ENCODE results near the gene PITX1. TPM values are rescaled to one million over a fixed set of nuclear protein-coding genes. Genes with fewer than 3 reads are reported as not detected.

PITX1 gene
- total RNA-seq, 2 donors from 2014 or later, result not detected

DNA sequence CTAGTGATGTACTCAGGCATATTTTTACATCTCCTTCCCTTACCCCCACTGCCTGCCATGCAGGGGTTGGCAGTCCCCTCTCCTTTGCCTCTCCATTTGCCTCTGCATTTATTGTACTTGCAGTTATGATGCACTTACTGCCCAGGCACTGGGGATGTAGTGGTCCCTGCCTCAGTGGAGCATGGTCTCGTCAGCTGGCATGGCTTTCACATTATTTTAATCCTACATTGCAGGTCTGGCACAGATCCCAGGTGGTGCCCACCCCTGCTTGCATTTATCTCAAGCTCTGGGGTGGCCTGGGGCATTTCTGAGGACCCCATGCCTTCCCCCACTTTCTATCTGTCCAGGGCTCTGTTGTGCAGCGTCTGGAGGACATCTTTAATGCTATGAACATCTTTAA lies 23.2 kb upstream of the PITX1 start:
- no peaks in the 10 kb centered on the region for H3K36me3 Mint-ChIP-seq (ENCODE audit: low read depth)
- H3K27ac Mint-ChIP-seq, result no peak overlapping the region
- no peaks in the 10 kb centered on the region for H3K9me3 ChIP-seq (ENCODE audit: control insufficient read depth, low read length, poor library complexity, severe bottlenecking)
- peaks cover 3% of the 10 kb centered on the region for H3K4me1 Mint-ChIP-seq
- peaks cover 92% of the 10 kb centered on the region for H3K27me3 Mint-ChIP-seq
- H3K4me3 Mint-ChIP-seq, result no peak overlapping the region
- DNase-seq, result no peak
- ATAC-seq, result no peak

- H3K36me3 Mint-ChIP-seq (ENCODE audit: low read depth), result no peaks in the 10 kb centered on the region
- ATAC-seq, result no peak
- no peak for DNase-seq
- no peak overlapping the region for H3K27ac Mint-ChIP-seq
- no peaks in the 10 kb centered on the region for H3K9me3 ChIP-seq (ENCODE audit: control insufficient read depth, low read length, poor library complexity, severe bottlenecking)
- H3K4me3 Mint-ChIP-seq, result no peak overlapping the region
- peaks cover 7% of the 10 kb centered on the region for H3K4me1 Mint-ChIP-seq
- peaks cover 91% of the 10 kb centered on the region for H3K27me3 Mint-ChIP-seq
Measured at GRCh38 chr5:135056316-135057030, 22.4 kb upstream of the PITX1 start.

GRCh38 chr5:135055396-135055795 lies 21.4 kb upstream of the PITX1 start:
- peaks cover 5% of the 10 kb centered on the region for H3K36me3 Mint-ChIP-seq (ENCODE audit: low read depth)
- DNase-seq (no peak), ATAC-seq (no peak)
- no peak overlapping the region for H3K4me3 Mint-ChIP-seq
- H3K4me1 Mint-ChIP-seq, result peaks cover 13% of the 10 kb centered on the region
- H3K27me3 Mint-ChIP-seq, result peaks cover 91% of the 10 kb centered on the region
- no peak overlapping the region for H3K27ac Mint-ChIP-seq
- no peaks in the 10 kb centered on the region for H3K9me3 ChIP-seq (ENCODE audit: control insufficient read depth, low read length, poor library complexity, severe bottlenecking)

GRCh38 chr5:135054546-135054945 lies 20.5 kb upstream of the PITX1 start:
- peaks cover 8% of the 10 kb centered on the region for H3K36me3 Mint-ChIP-seq (ENCODE audit: low read depth)
- no peak overlapping the region for H3K4me3 Mint-ChIP-seq
- H3K27ac Mint-ChIP-seq, result no peak overlapping the region
- peaks cover 91% of the 10 kb centered on the region for H3K27me3 Mint-ChIP-seq
- ATAC-seq, result no peak
- H3K4me1 Mint-ChIP-seq, result peaks cover 16% of the 10 kb centered on the region
- DNase-seq, result no peak
- H3K9me3 ChIP-seq (ENCODE audit: control insufficient read depth, low read length, poor library complexity, severe bottlenecking), result no peaks in the 10 kb centered on the region

DNA sequence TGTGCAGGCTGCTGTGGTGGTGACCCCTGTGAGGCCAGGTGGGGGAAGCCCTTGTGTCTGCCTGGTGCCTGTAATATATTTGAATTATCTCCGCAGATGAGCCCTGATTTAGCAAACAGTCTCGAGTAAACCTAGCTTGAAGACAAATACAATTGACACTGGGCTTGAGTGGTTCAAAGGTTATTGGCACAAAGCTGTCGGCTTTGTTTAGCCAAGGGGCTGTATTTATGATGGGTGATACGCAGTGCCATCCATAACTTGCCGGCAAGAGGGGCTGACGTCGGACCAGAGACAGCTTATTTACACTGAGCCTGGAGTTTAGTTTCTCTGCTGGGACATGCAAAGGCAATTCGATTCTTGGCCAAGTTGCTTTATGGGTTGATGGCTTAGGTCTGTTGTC lies 20.0 kb upstream of the PITX1 start:
- DNase-seq (no peak), ATAC-seq (no peak)
- H3K4me3 Mint-ChIP-seq, result no peak overlapping the region
- peaks cover 9% of the 10 kb centered on the region for H3K36me3 Mint-ChIP-seq (ENCODE audit: low read depth)
- H3K27ac Mint-ChIP-seq, result no peak overlapping the region
- H3K4me1 Mint-ChIP-seq, result peaks cover 17% of the 10 kb centered on the region
- no peaks in the 10 kb centered on the region for H3K9me3 ChIP-seq (ENCODE audit: control insufficient read depth, low read length, poor library complexity, severe bottlenecking)
- H3K27me3 Mint-ChIP-seq, result peaks cover 91% of the 10 kb centered on the region

- DNase-seq (no peak), ATAC-seq (peak; percentile 59)
- H3K4me3 Mint-ChIP-seq, result no peak overlapping the region
- peaks cover 91% of the 10 kb centered on the region for H3K27me3 Mint-ChIP-seq
- no peaks in the 10 kb centered on the region for H3K9me3 ChIP-seq (ENCODE audit: control insufficient read depth, low read length, poor library complexity, severe bottlenecking)
- H3K4me1 Mint-ChIP-seq, result peaks cover 17% of the 10 kb centered on the region
- H3K36me3 Mint-ChIP-seq (ENCODE audit: low read depth), result peaks cover 9% of the 10 kb centered on the region
- no peak overlapping the region for H3K27ac Mint-ChIP-seq
Measured at GRCh38 chr5:135053278-135053677, 19.2 kb upstream of the PITX1 start.

DNA sequence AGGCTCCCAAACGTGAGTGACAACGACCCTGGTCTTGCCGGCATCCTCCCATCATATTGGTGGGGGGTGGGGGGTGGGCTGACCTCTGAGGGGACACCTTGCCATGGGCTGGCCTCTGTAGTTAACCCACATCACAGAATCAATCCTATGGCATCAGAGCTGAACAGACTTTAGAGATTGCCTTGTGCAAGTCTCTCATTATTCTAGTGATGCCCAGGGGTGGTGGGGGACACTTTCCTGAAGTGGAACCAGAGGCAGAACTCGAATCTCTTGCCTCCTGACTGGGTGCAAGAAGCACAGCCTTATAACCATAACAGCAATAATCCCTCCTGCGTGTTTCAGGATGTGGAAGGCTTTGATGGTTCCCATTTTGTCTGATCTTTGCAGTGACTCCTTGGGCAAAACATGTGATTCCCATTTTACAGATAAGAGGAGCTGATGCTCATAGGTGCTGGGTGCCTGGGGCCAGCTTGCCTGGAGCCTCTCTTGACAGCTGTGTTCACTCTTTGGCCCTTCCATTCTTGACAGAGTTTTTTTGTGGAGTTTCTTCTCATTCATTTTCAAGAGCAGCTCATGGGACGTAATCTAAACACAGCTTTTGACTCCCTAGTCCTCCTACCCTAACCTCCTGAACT lies 18.6 kb upstream of the PITX1 start:
- ATAC-seq, result no peak
- Mint-ChIP-seq H3K4me3 (no peak overlapping the region), H3K4me1 (peaks cover 19% of the 10 kb centered on the region), H3K27me3 (peaks cover 91% of the 10 kb centered on the region), H3K27ac (no peak overlapping the region), H3K36me3 (ENCODE audit: low read depth) (peaks cover 9% of the 10 kb centered on the region)
- no peaks in the 10 kb centered on the region for H3K9me3 ChIP-seq (ENCODE audit: control insufficient read depth, low read length, poor library complexity, severe bottlenecking)
- DNase-seq, result no peak

DNA sequence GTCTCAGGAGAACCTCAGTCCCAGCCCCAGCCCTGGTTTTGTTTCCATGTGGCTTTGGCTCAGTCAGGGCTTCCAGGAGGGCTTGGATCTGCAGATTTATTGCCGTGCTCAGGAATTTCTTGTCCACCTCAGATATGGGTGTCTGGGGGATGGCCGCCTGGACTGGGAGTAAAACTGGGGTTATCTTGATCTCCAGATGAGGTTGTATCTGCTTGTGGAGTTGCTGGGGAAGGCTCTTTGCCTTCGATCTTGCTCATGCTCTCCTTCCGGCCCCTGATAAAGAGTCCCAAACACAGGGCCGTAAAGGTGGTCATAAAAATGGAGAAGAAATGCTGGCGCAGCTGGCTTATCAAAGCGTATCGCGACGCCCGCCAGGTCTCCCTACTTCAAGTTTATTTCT lies 17.8 kb upstream of the PITX1 start:
- Mint-ChIP-seq H3K27ac (no peak overlapping the region), H3K4me3 (no peak overlapping the region), H3K4me1 (peaks cover 19% of the 10 kb centered on the region), H3K36me3 (ENCODE audit: low read depth) (peaks cover 9% of the 10 kb centered on the region), H3K27me3 (peaks cover 93% of the 10 kb centered on the region)
- H3K9me3 ChIP-seq (ENCODE audit: control insufficient read depth, low read length, poor library complexity, severe bottlenecking), result no peaks in the 10 kb centered on the region
- DNase-seq (no peak), ATAC-seq (no peak)

DNA sequence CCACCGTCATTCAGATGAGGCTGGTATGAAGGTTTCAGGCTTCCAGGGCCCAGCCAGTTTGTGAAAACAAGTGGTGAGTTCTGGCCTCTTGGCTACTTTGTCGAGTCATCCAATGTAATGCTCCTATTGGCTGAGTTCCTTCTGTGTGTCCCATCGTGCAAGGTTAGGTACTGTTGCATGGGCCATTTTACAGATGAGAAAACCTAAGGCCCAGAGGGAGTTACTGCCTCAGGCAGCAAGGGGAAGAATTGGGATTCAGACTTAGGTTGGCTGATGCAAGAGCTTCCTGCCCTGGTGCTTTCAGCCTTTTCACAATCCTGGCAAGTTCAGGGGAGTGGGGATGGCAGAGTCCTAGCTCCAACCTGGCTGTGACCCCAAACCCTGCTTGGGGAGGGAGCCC lies 17.4 kb upstream of the PITX1 start:
- Mint-ChIP-seq H3K4me1 (peaks cover 19% of the 10 kb centered on the region), H3K4me3 (no peak overlapping the region), H3K27ac (no peak overlapping the region), H3K27me3 (peaks cover 93% of the 10 kb centered on the region), H3K36me3 (ENCODE audit: low read depth) (peaks cover 9% of the 10 kb centered on the region)
- DNase-seq (no peak), ATAC-seq (no peak)
- H3K9me3 ChIP-seq (ENCODE audit: control insufficient read depth, low read length, poor library complexity, severe bottlenecking), result no peaks in the 10 kb centered on the region

GRCh38 chr5:135050244-135050767 lies 16.3 kb upstream of the PITX1 start:
- Mint-ChIP-seq H3K27ac (no peak overlapping the region), H3K4me1 (peaks cover 19% of the 10 kb centered on the region), H3K27me3 (peaks cover 89% of the 10 kb centered on the region), H3K4me3 (no peak overlapping the region), H3K36me3 (ENCODE audit: low read depth) (peaks cover 9% of the 10 kb centered on the region)
- no peaks in the 10 kb centered on the region for H3K9me3 ChIP-seq (ENCODE audit: control insufficient read depth, low read length, poor library complexity, severe bottlenecking)
- ATAC-seq (no peak), DNase-seq (no peak)

- H3K4me3 Mint-ChIP-seq, result no peak overlapping the region
- peaks cover 9% of the 10 kb centered on the region for H3K36me3 Mint-ChIP-seq (ENCODE audit: low read depth)
- DNase-seq (no peak), ATAC-seq (no peak)
- H3K27ac Mint-ChIP-seq, result no peak overlapping the region
- H3K27me3 Mint-ChIP-seq, result peaks cover 95% of the 10 kb centered on the region
- H3K9me3 ChIP-seq (ENCODE audit: control insufficient read depth, low read length, poor library complexity, severe bottlenecking), result no peaks in the 10 kb centered on the region
- peaks cover 19% of the 10 kb centered on the region for H3K4me1 Mint-ChIP-seq
Measured at GRCh38 chr5:135048930-135049329, 14.9 kb upstream of the PITX1 start.

GRCh38 chr5:135048286-135048685 lies 14.3 kb upstream of the PITX1 start:
- H3K27me3 Mint-ChIP-seq, result peaks cover 95% of the 10 kb centered on the region
- no peak for DNase-seq
- no peak for ATAC-seq
- H3K27ac Mint-ChIP-seq, result no peak overlapping the region
- peaks cover 13% of the 10 kb centered on the region for H3K36me3 Mint-ChIP-seq (ENCODE audit: low read depth)
- H3K4me3 Mint-ChIP-seq, result no peak overlapping the region
- no peaks in the 10 kb centered on the region for H3K9me3 ChIP-seq (ENCODE audit: control insufficient read depth, low read length, poor library complexity, severe bottlenecking)
- H3K4me1 Mint-ChIP-seq, result peaks cover 19% of the 10 kb centered on the region

GRCh38 chr5:135047347-135047695 lies 13.3 kb upstream of the PITX1 start:
- no peak for ATAC-seq
- peaks cover 13% of the 10 kb centered on the region for H3K36me3 Mint-ChIP-seq (ENCODE audit: low read depth)
- H3K27me3 Mint-ChIP-seq, result peaks cover 95% of the 10 kb centered on the region
- no peak for DNase-seq
- H3K27ac Mint-ChIP-seq, result no peak overlapping the region
- no peaks in the 10 kb centered on the region for H3K9me3 ChIP-seq (ENCODE audit: control insufficient read depth, low read length, poor library complexity, severe bottlenecking)
- peaks cover 16% of the 10 kb centered on the region for H3K4me1 Mint-ChIP-seq
- no peak overlapping the region for H3K4me3 Mint-ChIP-seq
